Kidney epithelial cell (primary cell): Measurements from ENCODE around the gene PRPF6. TPM values are rescaled to one million over a fixed set of nuclear protein-coding genes. Genes with fewer than 3 reads are reported as not detected.
"Not testable (repeated sequence)": the region's sequence is repeated elsewhere in the genome, so short reads cannot be mapped to it uniquely, and the experiment has no call there.

Experiments used
- DNase-seq: peaks from one replicate; pipeline ENCODE4 v3.0.0-alpha.2; 2010; ENCODE audit warnings: low read depth
- H3K27me3 ChIP-seq: 2 replicates; pipeline ENCODE4 v1.6.0; 2011; ENCODE audit warnings: low read length; ENCODE audit not compliant: control insufficient read depth, insufficient read depth
- H3K36me3 ChIP-seq: 2 replicates; pipeline ENCODE4 v1.5.1; 2011; ENCODE audit warnings: low read length; ENCODE audit not compliant: control insufficient read depth, insufficient read depth
- H3K4me3 ChIP-seq: 2 replicates; pipeline ENCODE4 v1.5.1; 2011; ENCODE audit warnings: low read depth, mild to moderate bottlenecking, control low read depth, low read length
- total RNA-seq: library from RNA; depleted of rRNA; stranded (reverse); fragments of >200 nt; gene quantifications from 2 replicates; pipeline ENCODE4 v1.2.3, GENCODE V29; 2015
- TF ChIP-seq, protein P1 (sequence below): IDR thresholded peaks from 2 replicates; pipeline ENCODE4 v1.5.1; 2011; ENCODE audit warnings: mild to moderate bottlenecking, moderate library complexity, low read length, control low read depth, inconsistent platforms; ENCODE audit not compliant: insufficient read depth, poor library complexity, severe bottlenecking

PRPF6 gene
- total RNA-seq, 1 donor from 2014 or later = 78.5 TPM

GRCh38 chr20:63974402-63975200 lies 6.3 kb upstream of the PRPF6 start:
- Histone ChIP-seq H3K36me3 (no peaks in the 10 kb centered on the region), H3K4me3 (no peak overlapping the region), H3K27me3 (no peaks in the 10 kb centered on the region)
- TF ChIP-seq, protein P1, sequence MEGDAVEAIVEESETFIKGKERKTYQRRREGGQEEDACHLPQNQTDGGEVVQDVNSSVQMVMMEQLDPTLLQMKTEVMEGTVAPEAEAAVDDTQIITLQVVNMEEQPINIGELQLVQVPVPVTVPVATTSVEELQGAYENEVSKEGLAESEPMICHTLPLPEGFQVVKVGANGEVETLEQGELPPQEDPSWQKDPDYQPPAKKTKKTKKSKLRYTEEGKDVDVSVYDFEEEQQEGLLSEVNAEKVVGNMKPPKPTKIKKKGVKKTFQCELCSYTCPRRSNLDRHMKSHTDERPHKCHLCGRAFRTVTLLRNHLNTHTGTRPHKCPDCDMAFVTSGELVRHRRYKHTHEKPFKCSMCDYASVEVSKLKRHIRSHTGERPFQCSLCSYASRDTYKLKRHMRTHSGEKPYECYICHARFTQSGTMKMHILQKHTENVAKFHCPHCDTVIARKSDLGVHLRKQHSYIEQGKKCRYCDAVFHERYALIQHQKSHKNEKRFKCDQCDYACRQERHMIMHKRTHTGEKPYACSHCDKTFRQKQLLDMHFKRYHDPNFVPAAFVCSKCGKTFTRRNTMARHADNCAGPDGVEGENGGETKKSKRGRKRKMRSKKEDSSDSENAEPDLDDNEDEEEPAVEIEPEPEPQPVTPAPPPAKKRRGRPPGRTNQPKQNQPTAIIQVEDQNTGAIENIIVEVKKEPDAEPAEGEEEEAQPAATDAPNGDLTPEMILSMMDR = no peak
- no peak for DNase-seq

- not testable (repeated sequence) for DNase-seq, H3K4me3 ChIP-seq, H3K36me3 ChIP-seq, H3K27me3 ChIP-seq
Observed at GRCh38 chr20:63976511-63976910, 4.4 kb upstream of the PRPF6 start.

DNA sequence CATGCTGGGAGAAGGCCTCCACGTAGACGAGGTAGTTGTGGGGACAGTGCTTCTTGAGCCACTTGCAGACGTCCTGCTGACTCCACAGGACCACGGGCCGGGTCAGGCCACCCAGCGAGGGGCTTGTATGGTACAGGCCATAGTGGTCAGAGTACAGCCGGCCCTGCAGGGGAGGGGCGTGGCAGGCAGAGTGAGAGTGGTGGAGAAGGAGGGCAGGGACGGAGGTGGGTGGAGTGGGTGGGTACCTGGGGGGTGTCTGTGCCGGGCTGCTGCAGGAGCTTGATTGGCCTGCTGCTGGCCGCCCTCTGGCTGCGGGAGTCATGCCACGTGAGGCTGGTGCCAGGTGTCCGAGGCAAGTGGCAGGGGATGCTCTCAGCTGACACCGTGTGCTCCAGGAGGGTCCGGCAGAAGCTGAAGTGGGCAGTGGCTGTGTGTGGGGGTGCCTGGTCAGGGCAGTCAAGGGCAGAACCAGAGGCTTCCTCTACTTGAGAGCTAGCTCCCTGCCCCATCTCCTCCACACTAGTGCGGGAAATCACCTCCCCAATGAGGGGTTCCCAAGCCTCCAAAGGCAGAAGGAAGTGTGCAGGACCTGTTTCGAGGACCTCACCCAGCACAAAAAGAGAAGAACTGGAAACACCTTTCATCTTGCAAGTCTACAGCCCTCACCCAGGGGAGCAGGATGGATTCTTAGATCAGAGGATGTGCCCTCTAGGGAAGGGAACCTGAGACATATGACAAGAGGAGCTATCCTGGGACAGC lies 3.8 kb upstream of the PRPF6 start:
- TF ChIP-seq, protein P1 = no peak
- H3K36me3 ChIP-seq = no peaks in the 10 kb centered on the region
- H3K27me3 ChIP-seq = no peaks in the 10 kb centered on the region
- no peak overlapping the region for H3K4me3 ChIP-seq
- no peak for DNase-seq

GRCh38 chr20:63977739-63978276 lies 3.1 kb upstream of the PRPF6 start:
- Histone ChIP-seq H3K36me3 (no peaks in the 10 kb centered on the region), H3K4me3 (no peak overlapping the region), H3K27me3 (no peaks in the 10 kb centered on the region)
- TF ChIP-seq, protein P1 = no peak
- DNase-seq = no peak

GRCh38 chr20:63978319-63979228 lies 2.4 kb upstream of the PRPF6 start:
- TF ChIP-seq, protein P1 = no peak
- no peaks in the 10 kb centered on the region for H3K36me3 ChIP-seq
- H3K27me3 ChIP-seq = no peaks in the 10 kb centered on the region
- DNase-seq = no peak
- peak overlapping the region; percentile 54 for H3K4me3 ChIP-seq

DNA sequence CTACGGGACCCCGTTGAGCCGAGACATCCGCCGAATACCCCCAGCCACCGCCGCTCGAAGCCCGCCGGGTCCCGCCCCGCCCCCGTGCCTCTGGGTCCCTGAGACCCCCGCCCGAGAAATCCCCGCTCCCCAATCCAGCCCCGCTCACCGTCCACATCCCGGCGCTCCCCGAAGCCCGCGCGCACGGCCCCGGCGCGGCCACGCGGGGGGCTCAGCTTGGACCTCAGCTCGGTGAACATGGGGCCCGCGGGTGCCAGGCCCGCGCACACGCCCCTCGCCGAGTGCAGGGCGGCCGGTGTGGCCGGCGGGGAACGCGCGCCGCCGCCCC lies 1.7 kb upstream of the PRPF6 start:
- TF ChIP-seq, protein P1 = no peak
- Histone ChIP-seq H3K27me3 (no peaks in the 10 kb centered on the region), H3K4me3 (peak overlapping the region; percentile 54), H3K36me3 (no peaks in the 10 kb centered on the region)
- no peak for DNase-seq
